ENCODE measurements around the gene GNAI2.
"Not testable (repeated sequence)": the region's sequence is repeated elsewhere in the genome, so short reads cannot be mapped to it uniquely, and the experiment has no call there.

GNAI2 gene

DNA sequence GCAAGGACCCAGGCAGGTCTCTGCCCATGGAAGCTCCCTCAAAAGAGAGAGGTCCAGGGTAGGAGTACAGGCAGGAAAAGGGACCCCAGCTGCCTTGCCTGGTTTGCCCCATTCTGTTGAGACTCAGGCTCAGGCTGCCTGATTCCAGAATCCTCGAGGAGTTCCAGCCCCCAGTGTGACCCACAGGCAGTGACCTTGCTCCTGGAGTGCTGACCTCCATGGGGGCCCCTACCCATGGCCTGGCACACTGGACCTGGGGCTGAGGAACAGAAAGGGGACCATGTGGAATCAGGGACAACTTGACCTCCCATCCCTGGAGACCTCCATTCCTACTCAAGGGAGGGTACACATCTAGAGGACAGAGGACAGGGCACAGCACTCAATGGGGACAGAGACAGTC lies 29.6 kb downstream of the GNAI2 start:
- no peak for DNase-seq

DNA sequence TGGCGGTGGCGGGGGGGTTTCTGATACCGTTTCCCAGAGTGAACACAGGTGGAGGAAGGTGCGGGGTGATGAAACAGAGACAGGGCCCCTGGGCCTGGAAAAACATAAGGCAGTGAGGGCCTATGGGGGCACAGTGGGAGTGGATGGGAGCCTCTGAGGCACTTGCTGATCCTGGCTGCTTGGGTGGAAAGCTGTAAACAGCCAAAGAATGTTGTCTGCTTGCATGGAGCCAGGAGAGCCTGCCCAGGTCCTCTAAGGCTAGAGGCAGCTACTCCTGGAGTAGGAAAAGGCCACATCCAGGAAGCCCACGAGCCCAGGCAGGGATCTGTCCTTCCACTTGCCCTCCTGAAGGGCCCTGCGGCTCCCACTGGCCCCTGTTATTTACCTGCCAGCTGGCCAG lies 30.0 kb downstream of the GNAI2 start:
- DNase-seq = no peak

- no peak for DNase-seq
Observed at GRCh38 chr3:50266836-50267235, 30.8 kb downstream of the GNAI2 start.

DNA sequence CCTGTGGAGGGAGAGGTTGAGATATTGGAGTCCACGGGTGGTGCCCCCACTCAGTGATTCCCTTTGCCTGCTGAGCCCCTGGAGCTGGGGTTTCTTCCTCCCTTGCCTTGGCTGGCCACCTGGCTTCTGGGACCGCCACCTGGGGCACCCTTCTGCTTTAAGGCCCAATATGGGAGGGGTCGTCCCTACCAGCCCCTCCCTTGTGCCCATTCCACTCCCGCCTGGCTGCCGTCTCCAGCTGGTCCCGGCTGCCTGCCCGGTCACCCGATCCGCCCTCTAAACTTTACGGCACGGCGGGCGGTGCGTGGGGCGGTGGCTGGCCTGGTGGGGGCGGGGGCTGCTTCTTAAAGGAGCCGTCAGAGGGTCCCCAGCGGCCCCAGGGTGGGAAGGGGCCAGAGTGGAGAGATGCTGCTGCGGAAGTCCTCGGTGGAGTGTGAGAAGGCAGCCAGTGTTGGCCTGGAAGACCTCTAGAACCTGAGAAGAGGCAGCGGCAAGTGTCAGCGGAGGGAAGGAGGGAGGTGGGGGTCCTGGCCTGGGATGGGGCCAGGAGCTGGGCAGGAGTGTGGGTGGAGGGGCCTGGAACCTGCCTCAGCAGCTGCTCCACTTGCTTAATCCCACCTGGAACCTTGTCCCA lies 31.4 kb downstream of the GNAI2 start:
- DNase-seq = no peak

DNA sequence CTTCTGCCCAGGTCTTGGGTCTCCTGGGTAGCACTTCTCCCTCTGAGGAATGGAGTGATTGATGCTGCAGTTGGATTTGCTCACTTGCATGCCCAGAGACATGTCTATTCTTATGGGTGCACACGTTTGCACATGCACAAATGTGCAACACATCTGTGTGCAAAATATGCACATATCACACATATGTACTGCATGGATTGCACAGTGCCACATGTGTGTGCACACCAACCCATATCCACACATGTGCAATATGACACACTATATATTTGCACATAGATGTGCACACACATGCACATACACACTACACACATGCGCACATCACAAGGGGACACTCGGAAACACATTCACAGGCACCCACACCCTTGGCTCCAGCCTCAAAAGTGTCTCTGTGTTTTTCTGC lies 32.3 kb downstream of the GNAI2 start:
- DNase-seq = no peak

DNA sequence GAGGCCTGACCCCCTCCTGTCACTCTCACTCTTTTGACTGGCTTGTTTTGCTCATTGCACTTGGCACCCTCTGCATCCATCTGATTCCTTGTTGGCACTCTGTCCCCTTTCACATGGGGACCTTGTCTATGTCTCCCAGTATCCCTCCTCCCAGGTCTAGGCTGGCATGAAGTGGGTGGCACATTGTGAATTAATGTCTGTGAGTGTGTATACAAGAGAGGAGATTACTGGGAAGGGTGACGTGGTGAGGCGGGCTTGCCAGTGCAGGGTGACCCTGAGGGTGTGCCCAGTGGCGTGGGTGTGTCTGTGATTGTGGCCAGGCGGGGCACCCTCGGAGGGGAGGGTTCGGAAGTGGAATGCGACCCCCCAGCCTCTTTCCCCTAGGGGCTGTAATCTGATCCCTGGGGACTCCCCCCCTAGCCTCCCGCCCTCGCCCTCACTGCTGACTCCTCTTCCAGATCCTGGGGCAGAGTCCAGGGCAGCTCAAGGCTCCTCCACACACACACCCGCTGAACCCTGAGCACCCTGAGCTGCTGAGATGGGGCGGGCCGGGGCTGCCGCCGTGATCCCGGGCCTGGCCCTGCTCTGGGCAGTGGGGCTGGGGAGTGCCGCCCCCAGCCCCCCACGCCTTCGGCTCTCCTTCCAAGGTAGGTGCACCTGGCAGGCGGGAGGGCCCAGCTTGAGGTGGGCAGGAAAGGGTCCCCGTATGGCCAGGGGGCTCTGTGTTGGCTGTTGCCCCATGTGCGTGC lies 32.9 kb downstream of the GNAI2 start, which contains the start of gene SEMA3B:
TSS of gene SEMA3B (plus strand) at position 445 of the 749 bp plus-strand sequence. CDS start at position 539, 94 bp downstream.
- DNase-seq = no peak

DNA sequence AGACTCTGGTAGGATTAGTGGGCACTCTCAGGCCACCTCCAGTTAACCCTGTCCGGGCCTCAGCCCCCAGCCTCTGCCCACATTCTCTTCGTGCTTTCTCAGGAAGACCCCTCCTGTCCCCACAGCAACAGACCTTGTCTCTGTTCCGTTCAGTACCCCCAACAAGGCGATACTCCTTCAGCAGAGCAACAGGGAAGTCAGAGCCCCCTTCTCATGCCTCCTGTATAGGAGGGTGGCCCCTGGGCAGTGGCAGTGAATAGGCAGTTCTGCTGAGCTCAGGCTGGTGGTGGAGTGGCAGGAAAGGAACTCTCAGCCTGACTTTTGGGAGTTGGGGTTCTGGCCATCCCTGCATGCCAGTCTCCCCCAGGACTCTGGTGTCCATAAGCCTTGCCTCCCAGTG lies 33.5 kb downstream of the GNAI2 start:
- no peak for DNase-seq

DNA sequence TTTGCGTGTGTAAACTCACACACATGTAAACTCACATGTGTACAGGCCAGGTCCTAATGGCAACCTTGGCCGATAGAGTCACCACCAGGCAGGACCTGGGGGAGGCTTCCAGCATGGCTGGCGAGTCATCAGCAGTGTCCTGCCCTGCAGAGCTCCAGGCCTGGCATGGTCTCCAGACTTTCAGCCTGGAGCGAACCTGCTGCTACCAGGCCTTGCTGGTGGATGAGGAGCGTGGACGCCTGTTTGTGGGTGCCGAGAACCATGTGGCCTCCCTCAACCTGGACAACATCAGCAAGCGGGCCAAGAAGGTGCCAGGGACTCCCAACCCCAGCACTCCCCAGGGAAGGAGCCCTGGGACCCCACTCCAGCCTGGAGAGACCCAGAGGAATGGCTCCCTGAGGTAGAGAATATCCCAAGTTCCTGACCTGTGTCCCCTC lies 34.0 kb downstream of the GNAI2 start:
- no peak for DNase-seq

- DNase-seq = no peak
Observed at GRCh38 chr3:50270422-50271224, 34.6 kb downstream of the GNAI2 start.

DNA sequence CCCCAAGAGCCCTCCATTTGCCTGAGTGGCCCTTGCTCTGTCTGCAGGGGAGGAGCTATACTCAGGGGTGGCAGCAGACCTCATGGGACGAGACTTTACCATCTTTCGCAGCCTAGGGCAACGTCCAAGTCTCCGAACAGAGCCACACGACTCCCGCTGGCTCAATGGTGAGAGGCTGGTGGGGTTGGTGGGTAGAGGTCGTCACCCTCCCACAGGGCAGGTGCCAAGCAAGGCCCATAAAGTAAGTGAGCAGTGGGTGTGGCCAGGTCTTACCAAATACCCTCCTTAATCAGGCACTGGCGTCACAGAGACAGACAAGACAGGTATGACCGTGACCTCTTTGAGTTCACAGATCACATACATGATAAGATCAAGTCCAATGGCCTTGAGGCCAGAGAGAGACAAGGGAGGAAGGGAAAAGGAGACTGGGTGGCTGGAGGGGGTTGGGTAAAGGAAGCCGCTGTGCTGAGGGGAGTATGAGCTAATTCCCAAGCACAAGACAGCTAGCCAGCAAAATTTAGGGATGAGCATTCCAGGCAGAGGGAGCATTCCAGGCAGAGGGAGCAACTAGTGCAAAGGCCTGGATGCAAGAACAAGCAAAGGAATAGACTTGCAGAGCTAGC lies 35.4 kb downstream of the GNAI2 start:
- no peak for DNase-seq

DNA sequence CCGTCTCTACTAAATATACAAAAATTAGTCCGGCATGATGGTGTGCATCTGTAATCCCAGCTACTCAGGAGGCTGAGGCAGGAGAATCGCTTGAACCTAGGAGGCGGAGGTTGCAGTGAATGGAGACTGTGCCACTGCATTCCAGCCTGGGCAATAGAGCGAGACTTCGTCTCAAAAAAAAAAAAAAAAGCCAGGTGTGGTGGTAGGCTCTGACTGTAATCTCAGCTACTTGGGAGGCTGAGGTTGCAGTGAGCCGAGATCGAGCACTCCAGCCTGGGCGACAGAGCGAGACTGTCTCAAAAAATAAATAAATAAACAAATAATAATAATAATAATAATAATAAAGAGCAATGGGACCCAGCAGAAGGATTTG lies 36.5 kb downstream of the GNAI2 start:
- not testable (repeated sequence) for DNase-seq

GRCh38 chr3:50272911-50273688 lies 37.1 kb downstream of the GNAI2 start:
- peak; percentile 91 for DNase-seq

DNA sequence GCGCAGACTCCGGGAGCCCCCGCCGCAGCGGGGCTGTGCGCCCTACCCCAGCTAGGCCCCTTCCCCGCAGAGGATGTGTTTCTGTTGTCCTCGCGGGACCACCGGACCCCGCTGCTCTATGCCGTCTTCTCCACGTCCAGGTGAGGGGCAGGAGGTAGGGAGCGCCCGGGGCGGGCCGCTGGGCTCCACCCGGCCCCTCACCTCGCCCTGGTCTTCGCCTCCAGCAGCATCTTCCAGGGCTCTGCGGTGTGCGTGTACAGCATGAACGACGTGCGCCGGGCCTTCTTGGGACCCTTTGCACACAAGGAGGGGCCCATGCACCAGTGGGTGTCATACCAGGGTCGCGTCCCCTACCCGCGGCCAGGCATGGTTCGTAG lies 37.7 kb downstream of the GNAI2 start:
- no peak for DNase-seq

DNA sequence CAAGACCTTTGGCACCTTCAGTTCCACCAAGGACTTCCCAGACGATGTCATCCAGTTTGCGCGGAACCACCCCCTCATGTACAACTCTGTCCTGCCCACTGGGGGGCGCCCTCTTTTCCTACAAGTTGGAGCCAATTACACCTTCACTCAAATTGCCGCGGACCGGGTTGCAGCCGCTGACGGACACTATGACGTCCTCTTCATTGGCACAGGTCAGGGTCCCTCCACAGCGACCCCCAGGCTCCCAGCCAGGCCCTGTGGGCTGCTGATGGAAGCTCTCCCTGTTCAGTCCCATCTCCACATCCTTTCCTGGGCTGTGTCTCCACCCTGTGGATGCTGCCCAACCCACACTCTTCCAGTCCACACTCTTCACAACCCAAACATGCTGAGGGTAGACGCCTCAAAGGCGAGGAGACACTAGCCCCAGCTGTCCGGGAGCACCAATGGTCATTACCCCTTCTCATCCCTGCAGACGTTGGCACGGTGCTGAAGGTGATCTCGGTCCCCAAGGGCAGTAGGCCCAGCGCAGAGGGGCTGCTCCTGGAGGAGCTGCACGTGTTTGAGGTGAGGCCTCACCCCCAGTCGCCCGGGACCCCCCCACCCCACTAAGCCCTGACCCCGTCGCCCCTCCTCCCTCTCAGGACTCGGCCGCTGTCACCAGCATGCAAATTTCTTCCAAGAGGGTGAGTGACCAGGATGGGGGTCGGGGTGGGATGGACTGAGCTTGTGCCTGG lies 38.5 kb downstream of the GNAI2 start:
- DNase-seq = peak; percentile 77

DNA sequence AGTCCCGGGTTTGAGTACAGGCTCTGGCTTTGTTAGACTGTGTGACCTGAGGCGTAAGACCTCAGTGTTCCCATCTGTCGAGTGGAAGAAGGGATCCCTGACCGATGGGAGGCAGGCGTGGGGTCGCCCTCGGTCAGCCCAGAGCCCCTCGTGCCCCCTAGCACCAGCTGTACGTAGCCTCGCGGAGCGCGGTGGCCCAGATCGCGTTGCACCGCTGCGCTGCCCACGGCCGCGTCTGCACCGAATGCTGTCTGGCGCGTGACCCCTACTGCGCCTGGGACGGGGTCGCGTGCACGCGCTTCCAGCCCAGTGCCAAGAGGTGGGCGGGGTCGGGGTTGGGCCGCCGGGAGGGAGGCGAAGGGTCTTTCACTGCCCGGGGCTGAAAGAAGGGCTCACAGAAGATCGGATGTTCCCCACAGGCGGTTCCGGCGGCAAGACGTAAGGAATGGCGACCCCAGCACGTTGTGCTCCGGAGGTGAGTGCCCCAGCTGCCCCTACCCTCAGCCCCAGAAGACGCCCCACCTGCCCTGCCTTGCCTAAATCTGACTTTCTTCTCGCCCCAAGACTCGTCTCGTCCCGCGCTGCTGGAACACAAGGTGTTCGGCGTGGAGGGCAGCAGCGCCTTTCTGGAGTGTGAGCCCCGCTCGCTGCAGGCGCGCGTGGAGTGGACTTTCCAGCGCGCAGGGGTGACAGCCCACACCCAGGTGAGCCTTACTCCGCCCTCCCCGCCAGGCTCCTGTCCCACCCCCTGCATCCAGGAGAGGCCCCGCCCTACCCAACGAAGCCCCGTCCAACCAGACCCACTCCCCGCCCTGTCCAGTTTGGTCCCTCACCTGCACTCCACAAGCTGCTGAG lies 39.4 kb downstream of the GNAI2 start:
- no peak for DNase-seq

DNA sequence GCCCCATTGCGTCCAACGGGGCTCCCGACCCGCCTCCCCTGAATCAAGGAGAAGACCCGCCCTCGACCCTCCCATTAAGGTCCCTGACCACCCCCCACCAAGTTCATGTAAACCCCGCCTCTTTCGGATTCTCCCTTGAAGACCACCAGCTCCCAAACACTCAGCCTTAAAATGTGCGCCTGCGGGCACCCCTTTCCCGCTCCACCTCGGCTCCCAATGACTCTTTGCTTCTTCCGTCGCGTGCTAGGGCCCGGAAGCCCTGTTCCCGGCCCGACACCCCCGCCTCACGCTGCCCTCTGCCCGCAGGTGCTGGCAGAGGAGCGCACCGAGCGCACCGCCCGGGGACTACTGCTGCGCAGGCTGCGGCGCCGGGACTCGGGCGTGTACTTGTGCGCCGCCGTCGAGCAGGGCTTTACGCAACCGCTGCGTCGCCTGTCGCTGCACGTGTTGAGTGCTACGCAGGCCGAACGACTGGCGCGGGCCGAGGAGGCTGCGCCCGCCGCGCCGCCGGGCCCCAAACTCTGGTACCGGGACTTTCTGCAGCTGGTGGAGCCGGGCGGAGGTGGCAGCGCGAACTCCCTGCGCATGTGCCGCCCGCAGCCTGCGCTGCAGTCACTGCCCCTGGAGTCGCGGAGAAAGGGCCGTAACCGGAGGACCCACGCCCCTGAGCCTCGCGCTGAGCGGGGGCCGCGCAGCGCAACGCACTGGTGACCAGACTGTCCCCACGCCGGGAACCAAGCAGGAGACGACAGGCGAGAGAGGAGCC lies 40.2 kb downstream of the GNAI2 start:
- peak; percentile 24 for DNase-seq

- DNase-seq = no peak
Observed at GRCh38 chr3:50276762-50277101, 40.7 kb downstream of the GNAI2 start.

DNA sequence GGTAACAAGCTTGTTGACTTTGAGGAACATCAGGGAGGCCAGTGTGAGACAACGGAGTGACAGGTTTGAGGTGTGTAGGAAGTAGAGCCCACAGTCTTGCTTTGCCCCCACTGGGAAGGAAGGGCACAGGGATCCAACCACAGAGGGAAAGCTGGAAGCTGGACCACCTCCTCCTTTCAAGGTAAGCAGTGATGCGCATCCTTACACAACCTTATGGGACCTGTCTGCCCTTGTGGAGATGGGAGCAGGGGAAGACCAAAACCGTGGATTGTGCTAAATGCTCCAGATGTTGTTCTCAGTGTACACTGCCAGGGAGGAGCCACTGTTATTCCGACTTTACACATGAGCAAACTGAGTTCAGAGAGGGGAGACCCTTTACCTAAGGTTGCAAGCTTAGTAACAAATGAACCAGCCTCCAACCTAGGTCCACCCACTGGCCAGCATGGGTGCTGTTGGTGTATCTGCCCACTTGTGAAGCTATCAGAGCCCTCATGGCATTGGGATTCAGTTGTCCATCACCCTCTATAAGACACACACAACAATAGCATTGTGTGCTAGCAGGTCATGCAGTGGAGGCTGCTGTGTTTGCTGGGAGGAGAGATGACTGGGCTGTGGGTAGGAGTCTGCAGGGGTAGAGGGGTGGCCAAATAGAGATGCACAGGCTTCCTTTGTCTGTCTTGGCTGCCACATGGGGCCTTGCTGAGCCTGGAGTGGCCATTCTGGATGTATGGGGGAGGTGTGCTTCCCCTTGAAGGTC lies 42.3 kb downstream of the GNAI2 start:
- DNase-seq = no peak

GRCh38 chr3:50278880-50279224 lies 42.8 kb downstream of the GNAI2 start, which contains the start of gene LSMEM2:
Gene LSMEM2, plus strand, starts transcription at chr3:50279087. Its CDS starts 27 bp downstream, at chr3:50279114.
- no peak for DNase-seq

Data from stimulated activated CD4-positive, alpha-beta T cell treated with anti-CD3 and anti-CD28 coated beads, Interleukin-4, amount 100 ng/mL, for 24 hours (primary cell).